GM12878 (cell line): ENCODE data around the gene MDN1. TPM values are rescaled to one million over a fixed set of nuclear protein-coding genes. Genes with fewer than 3 reads are reported as not detected.

Experiments
- ATAC-seq: fragments of 200-7000 bp; cut with Tn5 transposase; 3 replicates; pipeline ENCODE4 v1.9.1; 2020; ENCODE audit warnings: mild to moderate bottlenecking, moderate library complexity
- BruUV-seq: library from RNA; stranded (reverse); fragments of 400-500 nt; replicated peaks from 2 replicates; lab custom pipeline; 2021; lab: Mats Ljungman, UMichigan
- CTCF ChIA-PET: fragments of 300-600 bp; sonication (Branson Sonifier 250); formaldehyde crosslinking; extraction: SDS; loops from one replicate; lab custom pipeline; 2021; ENCODE audit warnings: inconsistent platforms; lab: Yijun Ruan, JAX
- POLR2A ChIA-PET: fragments of 350-600 bp; formaldehyde crosslinking; extraction: SDS; loops from one replicate; lab custom pipeline; 2021; ENCODE audit warnings: inconsistent platforms; lab: Charles Lee
- RAD21 ChIA-PET: fragments of 300-600 bp; sonication (Branson Sonifier 250); formaldehyde crosslinking; loops from one replicate; lab custom pipeline; 2023; ENCODE audit warnings: antibody characterized with exemption; ENCODE audit not compliant: unreplicated experiment; lab: Charles Lee
- SMC1A ChIA-PET: fragments of 300-600 bp; sonication (Branson Sonifier 250); formaldehyde crosslinking; loops from one replicate; lab custom pipeline; 2023; ENCODE audit not compliant: unreplicated experiment, uncharacterized antibody; lab: Charles Lee
- DNase-seq: peaks from one replicate; pipeline ENCODE4 v3.0.0-alpha.2; 2011; ENCODE audit warnings: low read depth, low spot score
- FAIRE-seq: peaks from 3 replicates; lab custom pipeline; 2011; peaks lifted over from hg19 to GRCh38; lab: Jason Lieb, UNC
- H2AFZ ChIP-seq: 2 replicates; pipeline ENCODE4 v1.6.0; 2011; ENCODE audit warnings: low read depth, low read length, control low read depth; ENCODE audit not compliant: control insufficient read depth
- H3K27ac ChIP-seq: 2 replicates; pipeline ENCODE4 v1.5.1; 2011; ENCODE audit warnings: control low read depth; ENCODE audit not compliant: control insufficient read depth, insufficient read depth
- H3K27me3 ChIP-seq, 2 experiments: replicated peaks in 1 of 2; 2 replicates each; pipeline versions ENCODE4 v1.6.0 to v1.6.1; 2011; ENCODE audit warnings: low read length in 1 of 2; ENCODE audit not compliant: control insufficient read depth in 2 of 2, insufficient read depth in 2 of 2
- H3K36me3 ChIP-seq, 2 experiments: 2 replicates each; pipeline ENCODE4 v1.5.1; 2011; ENCODE audit warnings: low read length in 1 of 2; ENCODE audit not compliant: control insufficient read depth in 2 of 2, insufficient read depth in 2 of 2
- H3K4me1 ChIP-seq: 2 replicates; pipeline ENCODE4 v1.6.1; 2011; ENCODE audit warnings: mild to moderate bottlenecking, low read length, moderate library complexity, mixed read lengths; ENCODE audit not compliant: control insufficient read depth, insufficient read depth
- H3K4me2 ChIP-seq: 2 replicates; pipeline ENCODE4 v1.6.0; 2011; ENCODE audit warnings: control low read depth; ENCODE audit not compliant: control insufficient read depth, insufficient read depth
- H3K4me3 ChIP-seq: fragments of 200-600 bp; sonication (generic); 2 replicates; pipeline ENCODE4 v1.5.1; 2016
- H3K79me2 ChIP-seq: 2 replicates; pipeline ENCODE4 v1.6.0; 2011; ENCODE audit warnings: low read length; ENCODE audit not compliant: control insufficient read depth, insufficient read depth
- H3K9ac ChIP-seq: 2 replicates; pipeline ENCODE4 v1.8.0; 2011; ENCODE audit warnings: low read length, control low read depth, mixed read lengths; ENCODE audit not compliant: control insufficient read depth, insufficient read depth
- H3K9me3 ChIP-seq: replicated peaks from 3 replicates; pipeline ENCODE4 v1.5.1; 2011; ENCODE audit warnings: mild to moderate bottlenecking, low read length; ENCODE audit not compliant: control insufficient read depth, insufficient read depth
- H4K20me1 ChIP-seq: 2 replicates; pipeline ENCODE4 v1.6.0; 2011; ENCODE audit not compliant: control insufficient read depth, insufficient read depth
- HDAC2 ChIP-seq: fragments of 200-600 bp; sonication (generic); IDR thresholded peaks from 2 replicates; pipeline ENCODE4 v1.6.1; 2017
- MAX ChIP-seq: IDR thresholded peaks from 2 replicates; pipeline ENCODE4 v1.6.1; 2012; ENCODE audit warnings: low read depth, low read length, improper control_type of control experiment
- MEF2A ChIP-seq: IDR thresholded peaks from 2 replicates; pipeline ENCODE4 v1.6.1; 2011; ENCODE audit warnings: low read depth, mild to moderate bottlenecking, low read length, moderate library complexity; ENCODE audit not compliant: insufficient read depth
- MXI1 ChIP-seq: fragments of 150-350 bp; IDR thresholded peaks from 2 replicates; pipeline ENCODE4 v1.6.1; 2011; ENCODE audit warnings: low read depth, mild to moderate bottlenecking, inconsistent platforms, low read length, improper control_type of control experiment
- NKRF ChIP-seq: fragments of 450-650 bp; conservative IDR thresholded peaks from 2 replicates; pipeline ENCODE4 v1.6.1; 2017; ENCODE audit warnings: mild to moderate bottlenecking, moderate library complexity
- NRF1 ChIP-seq: conservative IDR thresholded peaks from 2 replicates; pipeline ENCODE4 v1.6.1; 2011; ENCODE audit warnings: mild to moderate bottlenecking, low read depth, low read length, improper control_type of control experiment
- PBX3 ChIP-seq: IDR thresholded peaks from 2 replicates; pipeline ENCODE4 v1.6.1; 2011; ENCODE audit warnings: mild to moderate bottlenecking, low read depth, low read length, moderate library complexity; ENCODE audit not compliant: insufficient replicate concordance
- POLR2A ChIP-seq: IDR thresholded peaks from 2 replicates; pipeline ENCODE4 v1.6.1; 2011; ENCODE audit warnings: low read depth, mild to moderate bottlenecking, low read length
- SMARCA5 ChIP-seq: fragments of 450-650 bp; IDR thresholded peaks from 2 replicates; pipeline ENCODE4 v1.6.1; 2017; ENCODE audit warnings: mild to moderate bottlenecking
- SREBF1 ChIP-seq: IDR thresholded peaks from 2 replicates; pipeline ENCODE4 v1.6.1; 2012; ENCODE audit warnings: mild to moderate bottlenecking, low read length
- WGBS: methylation state at CpG from one replicate; pipeline ENCODE4 v1.1.6; 2016; ENCODE audit warnings: low lambda C conversion rate; ENCODE audit not compliant: insufficient replicate concordance, insufficient coverage; ENCODE audit errors: missing lambda C conversion rate; 5-methylcytosine and 5-hydroxymethylcytosine counted together
- in situ Hi-C: fragments of 300-500 bp; cut with MboI; formaldehyde crosslinking; loops from 9 replicates; pipeline ENCODE4 v1.14.3; 2018; ENCODE audit warnings: mixed read lengths
- intact Hi-C: fragments of 100-400 bp; cut with micrococcal nuclease; formaldehyde crosslinking; loops from one replicate; pipeline ENCODE4 v1.14.2; 2022; ENCODE audit not compliant: unreplicated experiment
- polyA plus RNA-seq, 11 experiments: library from polyadenylated mRNA; depleted of rRNA in 4 of 11; unstranded in 6 of 11; stranded (reverse) in 5 of 11; fragments of >200 nt; fragmentation: Nextera tagmentation in 4 of 11; fragmentation: Illumina TruSeq in 1 of 11; extraction: Ambion mirVana in 4 of 11; extraction: Trizol in 1 of 11; gene quantifications; 1 replicate in 1 of 11; 2 replicates in 10 of 11; pipeline versions ENCODE4 v1.2.1 to v1.2.3, GENCODE V29; 2011 to 2016; ENCODE audit warnings: inconsistent platforms in 2 of 11, missing spikeins in 2 of 11, low read depth in 1 of 11
- total RNA-seq, 4 experiments: library from RNA; depleted of rRNA in 3 of 4; stranded (reverse); fragments of >200 nt in 3 of 4; fragmentation: Illumina TruSeq in 1 of 4; extraction: Trizol in 1 of 4; gene quantifications; 2 replicates each; pipeline versions ENCODE4 v1.2.1 to v1.2.3, GENCODE V29; 2013 to 2021
- TF ChIP-seq, protein P1 (sequence below): fragments of 150-350 bp; IDR thresholded peaks from 2 replicates; pipeline ENCODE4 v1.6.1; 2014; ENCODE audit warnings: mild to moderate bottlenecking, low read depth, low read length

The MDN1 gene
- total and polyA plus RNA-seq, 10 of the 15 experiments (the other 5 are each of a cell fraction or from before 2014, with no cell fraction given) = 14.3 to 50.1 (median 22.1) TPM

- Histone ChIP-seq H3K4me2 (no peak overlapping the region), H3K4me3 (no peak overlapping the region), H3K27me3 (no peaks in the 10 kb centered on the region), H3K27ac (no peak overlapping the region), H3K9me3 (no peaks in the 10 kb centered on the region), H2AFZ (no peak overlapping the region), H3K9ac (no peak overlapping the region), H3K79me2 (no peaks in the 10 kb centered on the region), H3K36me3 (peaks cover 1 to 41% of the 10 kb centered on the region in 2 experiments), H3K4me1 (no peaks in the 10 kb centered on the region), H4K20me1 (no peaks in the 10 kb centered on the region)
- SMC1A ChIA-PET = interaction anchor here (0.6 to 0.8 kb wide), 2 partner anchors 11 to 28 kb away, joined by 3 read pairs; no protein-coding TSS in a partner anchor
- TF ChIP-seq NKRF (no peak), PBX3 (no peak), NRF1 (no peak), MXI1 (no peak), MAX (no peak), HDAC2 (no peak), MEF2A (no peak), SMARCA5 (no peak), SREBF1 (no peak), POLR2A (no peak)
- TF ChIP-seq, protein P1, sequence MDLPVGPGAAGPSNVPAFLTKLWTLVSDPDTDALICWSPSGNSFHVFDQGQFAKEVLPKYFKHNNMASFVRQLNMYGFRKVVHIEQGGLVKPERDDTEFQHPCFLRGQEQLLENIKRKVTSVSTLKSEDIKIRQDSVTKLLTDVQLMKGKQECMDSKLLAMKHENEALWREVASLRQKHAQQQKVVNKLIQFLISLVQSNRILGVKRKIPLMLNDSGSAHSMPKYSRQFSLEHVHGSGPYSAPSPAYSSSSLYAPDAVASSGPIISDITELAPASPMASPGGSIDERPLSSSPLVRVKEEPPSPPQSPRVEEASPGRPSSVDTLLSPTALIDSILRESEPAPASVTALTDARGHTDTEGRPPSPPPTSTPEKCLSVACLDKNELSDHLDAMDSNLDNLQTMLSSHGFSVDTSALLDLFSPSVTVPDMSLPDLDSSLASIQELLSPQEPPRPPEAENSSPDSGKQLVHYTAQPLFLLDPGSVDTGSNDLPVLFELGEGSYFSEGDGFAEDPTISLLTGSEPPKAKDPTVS = no peak
- FAIRE-seq (no peak), DNase-seq (no peak), ATAC-seq (no peak)
- CTCF ChIA-PET = interaction anchor here (0.7 kb wide), 1 partner anchor 9 kb away, joined by 3 read pairs; no protein-coding TSS in a partner anchor
- 100% methylated on average over 3 of the region's 3 CpGs for WGBS
- RAD21 ChIA-PET = no interaction called here
- POLR2A ChIA-PET = no interaction called here
- no TSS peak for BruUV-seq
- intact Hi-C loops = no loop called here
- in situ Hi-C loops = no loop called here
These were observed 107.8 kb downstream of the MDN1 start for GRCh38 chr6:89711801-89712200.
